SK-N-SH (cell line): ENCODE measurements around the gene SLX4IP. TPM values are rescaled to one million over a fixed set of nuclear protein-coding genes. Genes with fewer than 3 reads are reported as not detected.

Experiments
- CTCF ChIA-PET: fragments of 300-600, 350-600 bp; formaldehyde crosslinking; extraction: SDS; loops from one replicate; lab custom pipeline; 2021; lab: Yijun Ruan, JAX
- POLR2A ChIA-PET: fragments of 350-600 bp; sonication (Branson Sonifier 250); formaldehyde crosslinking; extraction: SDS; loops from one replicate; lab custom pipeline; 2020; ENCODE audit warnings: antibody characterized with exemption, inconsistent platforms; lab: Yijun Ruan, JAX
- DNase-seq: peaks from one replicate; pipeline ENCODE4 v3.0.0; 2012
- H2AFZ ChIP-seq: fragments of 200-600 bp; sonication (generic); 2 replicates; pipeline ENCODE4 v1.8.1; 2016; ENCODE audit warnings: antibody characterized with exemption, mild to moderate bottlenecking, low read depth
- H3F3A ChIP-seq: fragments of 200-600 bp; sonication (generic); replicated peaks from 2 replicates; pipeline ENCODE3; 2016; ENCODE audit warnings: antibody characterized with exemption, mild to moderate bottlenecking; ENCODE audit not compliant: insufficient read depth
- H3K27ac ChIP-seq, 2 experiments: fragments of 200-500 bp in 1 of 2; fragments of 200-600 bp in 1 of 2; sonication (Bioruptor generic) in 1 of 2; sonication (generic), shearing (Covaris generic) in 1 of 2; 2 replicates each; pipeline versions ENCODE4 v1.5.1 to v1.6.1; 2014 to 2016; ENCODE audit warnings: low read depth in 2 of 2, inconsistent platforms in 1 of 2, low read length in 1 of 2, mild to moderate bottlenecking in 1 of 2, mixed read lengths in 1 of 2
- H3K27me3 ChIP-seq: fragments of 200-600 bp; sonication (generic), shearing (Covaris generic); 2 replicates; pipeline ENCODE4 v1.6.1; 2016; ENCODE audit warnings: mixed run types; ENCODE audit not compliant: insufficient read depth
- H3K36me3 ChIP-seq, 2 experiments: fragments of 200-500 bp in 1 of 2; fragments of 200-600 bp in 1 of 2; sonication (Bioruptor generic) in 1 of 2; sonication (generic) in 1 of 2; replicated peaks in 1 of 2; 2 replicates each; pipeline versions ENCODE3 to v1.5.1; 2014 to 2016; ENCODE audit warnings: low read length in 1 of 2, mild to moderate bottlenecking in 1 of 2; ENCODE audit not compliant: insufficient read depth in 2 of 2, control insufficient read depth in 1 of 2
- H3K4me1 ChIP-seq, 2 experiments: fragments of 200-500 bp in 1 of 2; fragments of 200-600 bp in 1 of 2; sonication (Bioruptor generic) in 1 of 2; sonication (generic), shearing (Covaris generic) in 1 of 2; 2 replicates each; pipeline versions ENCODE4 v1.5.1 to v1.6.1; 2014 to 2016; ENCODE audit warnings: low read depth in 1 of 2, low read length in 1 of 2, mixed run types in 1 of 2; ENCODE audit not compliant: insufficient read depth in 2 of 2, control insufficient read depth in 1 of 2
- H3K4me2 ChIP-seq: fragments of 200-600 bp; sonication (generic), shearing (Covaris generic); 2 replicates; pipeline ENCODE4 v1.6.1; 2017; ENCODE audit warnings: mixed run types
- H3K4me3 ChIP-seq, 2 experiments: fragments of 200-500 bp in 1 of 2; fragments of 200-600 bp in 1 of 2; sonication (Bioruptor generic) in 1 of 2; sonication (generic), shearing (Covaris generic) in 1 of 2; 2 replicates each; pipeline versions ENCODE4 v1.5.1 to v1.8.1; 2014 to 2016; ENCODE audit warnings: low read depth in 2 of 2, inconsistent platforms in 1 of 2, low read length in 1 of 2, mild to moderate bottlenecking in 1 of 2, mixed read lengths in 1 of 2, moderate library complexity in 1 of 2
- H3K79me2 ChIP-seq: fragments of 200-600 bp; sonication (generic); 2 replicates; pipeline ENCODE4 v1.8.1; 2017; ENCODE audit warnings: mild to moderate bottlenecking; ENCODE audit not compliant: insufficient read depth
- H3K9ac ChIP-seq: fragments of 200-600 bp; sonication (generic); 2 replicates; pipeline ENCODE4 v1.6.1; 2017; ENCODE audit warnings: mixed run types
- H3K9me2 ChIP-seq: fragments of 200-600 bp; sonication (generic); 2 replicates; pipeline ENCODE4 v1.6.1; 2017; ENCODE audit warnings: mixed run types
- H3K9me3 ChIP-seq: fragments of 200-600 bp; sonication (generic); 2 replicates; pipeline ENCODE4 v1.6.1; 2017; ENCODE audit warnings: mixed run types, mild to moderate bottlenecking, moderate library complexity
- H4K20me1 ChIP-seq: fragments of 200-600 bp; sonication (generic); 2 replicates; pipeline ENCODE4 v1.6.1; 2017; ENCODE audit warnings: mild to moderate bottlenecking, mixed run types; ENCODE audit not compliant: insufficient read depth
- CTCF ChIP-seq: fragments of 200-600 bp; sonication (generic); IDR thresholded peaks from 2 replicates; pipeline ENCODE4 v1.6.1; 2017; ENCODE audit warnings: antibody characterized with exemption, mild to moderate bottlenecking, moderate library complexity
- ELF1 ChIP-seq: IDR thresholded peaks from 2 replicates; pipeline ENCODE4 v1.4.0; 2012
- EP300 ChIP-seq, 2 experiments: IDR thresholded peaks; 2 replicates each; pipeline versions ENCODE4 v1.4.0 to v1.6.1; 2012; ENCODE audit warnings: borderline replicate concordance in 1 of 2, low read depth in 1 of 2, low read length in 1 of 2
- FOXJ3 ChIP-seq: sonication (generic); formaldehyde crosslinking; IDR thresholded peaks from 2 replicates; pipeline ENCODE4 v1.5.1; 2020; ENCODE audit warnings: mild to moderate bottlenecking, missing genetic modification reagents
- GABPA ChIP-seq: IDR thresholded peaks from 2 replicates; pipeline ENCODE4 v1.4.0; 2012; ENCODE audit warnings: low read depth, mild to moderate bottlenecking
- IRF3 ChIP-seq: fragments of 150-350 bp; IDR thresholded peaks from 2 replicates; pipeline ENCODE4 v1.6.1; 2016; ENCODE audit warnings: mild to moderate bottlenecking, low read depth, low read length
- MAX ChIP-seq: IDR thresholded peaks from 2 replicates; pipeline ENCODE4 v1.4.0; 2012; ENCODE audit warnings: low read depth
- NFIC ChIP-seq: IDR thresholded peaks from 2 replicates; pipeline ENCODE4 v1.4.0; 2012; ENCODE audit warnings: borderline replicate concordance
- PBX3 ChIP-seq: IDR thresholded peaks from 2 replicates; pipeline ENCODE4; 2012
- RAD21 ChIP-seq: IDR thresholded peaks from 2 replicates; pipeline ENCODE4 v1.6.1; 2012; ENCODE audit warnings: mild to moderate bottlenecking, low read length
- RXRA ChIP-seq: IDR thresholded peaks from 2 replicates; pipeline ENCODE4 v1.4.0; 2012; ENCODE audit warnings: low read depth, mild to moderate bottlenecking, borderline replicate concordance
- SMC3 ChIP-seq: IDR thresholded peaks from 2 replicates; pipeline ENCODE4 v1.6.1; 2012; ENCODE audit warnings: low read depth, low read length, improper control_type of control experiment
- TCF12 ChIP-seq: IDR thresholded peaks from 2 replicates; pipeline ENCODE4 v1.4.0; 2012
- USF1 ChIP-seq: IDR thresholded peaks from 2 replicates; pipeline ENCODE4 v1.4.0; 2012; ENCODE audit warnings: low read depth, borderline replicate concordance
- USF2 ChIP-seq: fragments of 150-350 bp; IDR thresholded peaks from 2 replicates; pipeline ENCODE4 v1.6.1; 2017; ENCODE audit warnings: antibody characterized with exemption, low read length, low read depth, borderline replicate concordance
- ZBTB33 ChIP-seq: IDR thresholded peaks from 2 replicates; pipeline ENCODE4 v1.4.0; 2012; ENCODE audit warnings: low read depth, borderline replicate concordance
- WGBS: methylation state at CpG from one replicate; pipeline ENCODE4 v1.1.6; 2017; ENCODE audit warnings: low lambda C conversion rate; 5-methylcytosine and 5-hydroxymethylcytosine counted together
- polyA plus RNA-seq, 3 experiments: library from polyadenylated mRNA; depleted of rRNA; stranded (reverse); fragments of >200 nt; gene quantifications; 2 replicates each; pipeline ENCODE4 v1.2.3, GENCODE V29; 2012

The SLX4IP gene
- polyA plus RNA-seq, 1 of the 3 experiments (the other 2 are of a cell fraction) = 1.3 TPM

GRCh38 chr20:10507052-10507451 is 71.9 kb downstream of the SLX4IP start (continued):
- TF ChIP-seq CTCF (no peak), RAD21 (no peak), SMC3 (no peak), USF1 (no peak), FOXJ3 (CRISPR knock-in tag) (no peak), RXRA (no peak)

GRCh38 chr20:10508060-10508459 is 73.0 kb downstream of the SLX4IP start:
- H3K9me3 ChIP-seq = no peaks in the 10 kb centered on the region
- no peak overlapping the region; the same call in 1 of the 2 replicates for H3K9ac ChIP-seq
- DNase-seq = no peak
- H3K79me2 ChIP-seq = no peaks in the 10 kb centered on the region
- no peaks in the 10 kb centered on the region for H4K20me1 ChIP-seq
- peaks cover 32% of the 10 kb centered on the region for H3F3A ChIP-seq
- peak overlapping the region; percentile 68 for H3K4me2 ChIP-seq
- H3K27ac ChIP-seq = peak overlapping the region; percentile 77 to 90
- H3K27me3 ChIP-seq = no peaks in the 10 kb centered on the region
- no peak for TF ChIP-seq ELF1
- 0 out of 2 replicates have a peak, but pooled peaks have one; percentile 35 for TF ChIP-seq NFIC
- ChIA-PET POLR2A (no interaction called here), CTCF (no interaction called here)
- H3K4me3 ChIP-seq = no peak overlapping the region
- WGBS = 83% methylated on average over 3 of the region's 4 CpGs
- H2AFZ ChIP-seq = peak overlapping the region; percentile 40; the same call in 1 of the 2 replicates
- H3K4me1 ChIP-seq = peaks cover 32% of the 10 kb centered on the region in 2 experiments
- no peaks in the 10 kb centered on the region for H3K36me3 ChIP-seq
- no peaks in the 10 kb centered on the region for H3K9me2 ChIP-seq

GRCh38 chr20:10508468-10509251 is 73.6 kb downstream of the SLX4IP start:
- Histone ChIP-seq H3K27ac (peak overlapping the region; percentile 77 to 90), H3K9ac (peak overlapping the region; percentile 46; the same call in 1 of the 2 replicates), H2AFZ (peak overlapping the region; percentile 40; the same call in 1 of the 2 replicates)
- TF ChIP-seq USF2 (no peak), EP300 (IDR thresholded peaks at IDR 0.05; ENCODE audit: borderline replicate concordance in 1 of 2, low read depth in 1 of 2, low read length in 1 of 2) (peak; percentile 51 to 85; a peak in 3 of 4 replicates), MAX (no peak), PBX3 (peak; percentile 96), TCF12 (peak; percentile 93), NFIC (no peak; the same call in none of the 2 replicates), GABPA (no peak), IRF3 (no peak), ZBTB33 (no peak), ELF1 (no peak)

More at GRCh38 chr20:10508468-10509251, 73.6 kb downstream of the SLX4IP start:
- peak overlapping the region; percentile 68 for H3K4me2 ChIP-seq
- H3K36me3 ChIP-seq = no peaks in the 10 kb centered on the region
- ChIA-PET POLR2A (no interaction called here), CTCF (no interaction called here)
- 0 out of 4 replicates have a peak overlapping the region, but pooled peaks of 1 of the 2 experiments have one; percentile 3 for H3K4me3 ChIP-seq
- peaks cover 35 to 38% of the 10 kb centered on the region in 2 experiments for H3K4me1 ChIP-seq
- DNase-seq = peak; percentile 53
- no peaks in the 10 kb centered on the region for H3K9me3 ChIP-seq
- H3K79me2 ChIP-seq = no peaks in the 10 kb centered on the region; the same call in 1 of the 2 replicates
- no peaks in the 10 kb centered on the region for H3K9me2 ChIP-seq
- no peaks in the 10 kb centered on the region for H3K27me3 ChIP-seq
- WGBS = 23% methylated on average over 8 of the region's 8 CpGs
- H4K20me1 ChIP-seq = no peaks in the 10 kb centered on the region
- H3F3A ChIP-seq = peaks cover 34% of the 10 kb centered on the region
